ENCODE measurements around the gene ABCD4.

The ABCD4 gene

DNA sequence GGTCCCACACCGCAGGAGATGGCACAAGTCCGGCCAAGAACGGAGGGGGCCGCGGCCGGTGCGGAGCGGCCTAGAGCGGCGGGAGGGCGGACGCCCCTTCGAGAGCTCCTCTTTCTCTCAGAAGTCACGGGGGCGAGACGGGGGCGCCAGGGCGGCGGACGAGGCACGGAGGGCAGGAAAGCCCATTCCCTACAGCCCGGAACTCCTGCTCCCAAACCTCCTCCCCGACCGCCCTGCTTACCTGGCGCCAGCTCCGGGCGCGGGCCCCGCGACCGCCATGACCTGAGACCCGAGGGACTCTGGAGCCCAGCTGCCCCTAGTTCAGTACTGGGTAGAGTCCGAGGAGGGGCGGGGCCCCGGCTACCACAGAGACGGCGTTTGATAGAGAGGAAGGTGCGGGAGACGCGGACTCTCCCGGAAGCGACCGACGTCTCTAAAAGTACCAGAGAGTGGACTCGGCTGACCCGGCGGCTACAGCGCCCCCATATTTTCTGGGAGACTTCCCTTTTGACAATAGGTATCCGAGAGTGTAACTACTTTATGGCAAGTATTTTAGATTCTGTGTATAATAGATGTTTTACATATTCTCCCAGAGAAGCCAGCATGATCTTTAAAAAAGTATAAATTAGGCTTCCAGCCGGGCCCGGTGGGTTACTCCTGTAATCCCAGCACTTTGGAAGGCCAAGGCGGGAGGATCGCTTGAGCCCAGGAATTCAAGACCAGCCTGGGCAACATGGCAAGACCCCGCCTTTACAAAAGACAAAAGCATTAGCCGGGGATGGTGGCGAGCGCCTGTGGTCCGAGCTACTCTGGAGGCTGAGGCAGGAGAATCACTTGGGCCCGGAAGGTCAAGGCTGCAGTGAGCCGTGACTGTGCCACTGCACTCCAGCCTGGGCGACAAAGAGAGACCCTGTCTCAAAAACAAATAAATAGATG lies at the start of gene ABCD4 (continued):
- TF ChIP-seq ZNF677 (tag by site-specific recombination; IDR thresholded peaks at IDR 0.05) (no peak), ZNF837 (tag by site-specific recombination; IDR thresholded peaks at IDR 0.05) (no peak), ZNF530 (tag by site-specific recombination; IDR thresholded peaks at IDR 0.05; ENCODE audit: low read depth) (no peak), ZNF121 (tag by site-specific recombination; IDR thresholded peaks at IDR 0.05) (peak; percentile 99), ZNF433 (tag by site-specific recombination; IDR thresholded peaks at IDR 0.05; ENCODE audit: low read depth) (no peak), ZNF560 (tag by site-specific recombination; IDR thresholded peaks at IDR 0.05; ENCODE audit: borderline replicate concordance) (no peak), ZNF596 (tag by site-specific recombination; IDR thresholded peaks at IDR 0.05) (no peak), ZFHX2 (tag by site-specific recombination; conservative IDR thresholded peaks at IDR 0.05) (peak; percentile 43), ZBTB20 (tag by site-specific recombination; IDR thresholded peaks at IDR 0.05) (peak; percentile 37; the same call in 1 of the 2 replicates), KLF10 (tag by site-specific recombination; IDR thresholded peaks at IDR 0.05) (peak; percentile 40), ZNF248 (tag by site-specific recombination; IDR thresholded peaks at IDR 0.05) (no peak), ZNF549 (tag by site-specific recombination; IDR thresholded peaks at IDR 0.05) (no peak), ZNF701 (tag by site-specific recombination; IDR thresholded peaks at IDR 0.05) (no peak), KLF7 (tag by site-specific recombination; IDR thresholded peaks at IDR 0.05; ENCODE audit: borderline replicate concordance) (0 out of 2 replicates have a peak, but pooled peaks have one; percentile 11), ZNF777 (tag by site-specific recombination; IDR thresholded peaks at IDR 0.05; ENCODE audit: borderline replicate concordance) (peak; percentile 74; the same call in 1 of the 2 replicates), TRIM28 (IDR thresholded peaks at IDR 0.05; ENCODE audit: borderline replicate concordance, low read length) (peak; percentile 34; the same call in 1 of the 2 replicates), ZNF76 (tag by site-specific recombination; IDR thresholded peaks at IDR 0.05; ENCODE audit: borderline replicate concordance, low read depth) (peak; percentile 58; the same call in 1 of the 2 replicates), ZNF843 (tag by site-specific recombination; IDR thresholded peaks at IDR 0.05) (0 out of 2 replicates have a peak, but pooled peaks have one; percentile 27), BCL11A (tag by site-specific recombination; IDR thresholded peaks at IDR 0.05; ENCODE audit: low read depth) (0 out of 2 replicates have a peak, but pooled peaks have one; percentile 35), ZXDB (tag by site-specific recombination; IDR thresholded peaks at IDR 0.05) (peak; percentile 60), ZNF24 (tag by site-specific recombination; IDR thresholded peaks at IDR 0.05) (0 out of 2 replicates have a peak, but pooled peaks have one; percentile 32), HOXC10 (CRISPR knock-in tag; IDR thresholded peaks at IDR 0.05) (no peak), ZBTB7A (tag by site-specific recombination; IDR thresholded peaks at IDR 0.05; ENCODE audit: low read depth) (no peak), GLI2 (tag by site-specific recombination; IDR thresholded peaks at IDR 0.05; ENCODE audit: borderline replicate concordance, low read depth) (no peak)
- TF ChIP-seq, protein P1, sequence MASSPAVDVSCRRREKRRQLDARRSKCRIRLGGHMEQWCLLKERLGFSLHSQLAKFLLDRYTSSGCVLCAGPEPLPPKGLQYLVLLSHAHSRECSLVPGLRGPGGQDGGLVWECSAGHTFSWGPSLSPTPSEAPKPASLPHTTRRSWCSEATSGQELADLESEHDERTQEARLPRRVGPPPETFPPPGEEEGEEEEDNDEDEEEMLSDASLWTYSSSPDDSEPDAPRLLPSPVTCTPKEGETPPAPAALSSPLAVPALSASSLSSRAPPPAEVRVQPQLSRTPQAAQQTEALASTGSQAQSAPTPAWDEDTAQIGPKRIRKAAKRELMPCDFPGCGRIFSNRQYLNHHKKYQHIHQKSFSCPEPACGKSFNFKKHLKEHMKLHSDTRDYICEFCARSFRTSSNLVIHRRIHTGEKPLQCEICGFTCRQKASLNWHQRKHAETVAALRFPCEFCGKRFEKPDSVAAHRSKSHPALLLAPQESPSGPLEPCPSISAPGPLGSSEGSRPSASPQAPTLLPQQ (tag by site-specific recombination; IDR thresholded peaks at IDR 0.05) = 0 out of 2 replicates have a peak, but pooled peaks have one; percentile 48
- TF ChIP-seq, protein P2, sequence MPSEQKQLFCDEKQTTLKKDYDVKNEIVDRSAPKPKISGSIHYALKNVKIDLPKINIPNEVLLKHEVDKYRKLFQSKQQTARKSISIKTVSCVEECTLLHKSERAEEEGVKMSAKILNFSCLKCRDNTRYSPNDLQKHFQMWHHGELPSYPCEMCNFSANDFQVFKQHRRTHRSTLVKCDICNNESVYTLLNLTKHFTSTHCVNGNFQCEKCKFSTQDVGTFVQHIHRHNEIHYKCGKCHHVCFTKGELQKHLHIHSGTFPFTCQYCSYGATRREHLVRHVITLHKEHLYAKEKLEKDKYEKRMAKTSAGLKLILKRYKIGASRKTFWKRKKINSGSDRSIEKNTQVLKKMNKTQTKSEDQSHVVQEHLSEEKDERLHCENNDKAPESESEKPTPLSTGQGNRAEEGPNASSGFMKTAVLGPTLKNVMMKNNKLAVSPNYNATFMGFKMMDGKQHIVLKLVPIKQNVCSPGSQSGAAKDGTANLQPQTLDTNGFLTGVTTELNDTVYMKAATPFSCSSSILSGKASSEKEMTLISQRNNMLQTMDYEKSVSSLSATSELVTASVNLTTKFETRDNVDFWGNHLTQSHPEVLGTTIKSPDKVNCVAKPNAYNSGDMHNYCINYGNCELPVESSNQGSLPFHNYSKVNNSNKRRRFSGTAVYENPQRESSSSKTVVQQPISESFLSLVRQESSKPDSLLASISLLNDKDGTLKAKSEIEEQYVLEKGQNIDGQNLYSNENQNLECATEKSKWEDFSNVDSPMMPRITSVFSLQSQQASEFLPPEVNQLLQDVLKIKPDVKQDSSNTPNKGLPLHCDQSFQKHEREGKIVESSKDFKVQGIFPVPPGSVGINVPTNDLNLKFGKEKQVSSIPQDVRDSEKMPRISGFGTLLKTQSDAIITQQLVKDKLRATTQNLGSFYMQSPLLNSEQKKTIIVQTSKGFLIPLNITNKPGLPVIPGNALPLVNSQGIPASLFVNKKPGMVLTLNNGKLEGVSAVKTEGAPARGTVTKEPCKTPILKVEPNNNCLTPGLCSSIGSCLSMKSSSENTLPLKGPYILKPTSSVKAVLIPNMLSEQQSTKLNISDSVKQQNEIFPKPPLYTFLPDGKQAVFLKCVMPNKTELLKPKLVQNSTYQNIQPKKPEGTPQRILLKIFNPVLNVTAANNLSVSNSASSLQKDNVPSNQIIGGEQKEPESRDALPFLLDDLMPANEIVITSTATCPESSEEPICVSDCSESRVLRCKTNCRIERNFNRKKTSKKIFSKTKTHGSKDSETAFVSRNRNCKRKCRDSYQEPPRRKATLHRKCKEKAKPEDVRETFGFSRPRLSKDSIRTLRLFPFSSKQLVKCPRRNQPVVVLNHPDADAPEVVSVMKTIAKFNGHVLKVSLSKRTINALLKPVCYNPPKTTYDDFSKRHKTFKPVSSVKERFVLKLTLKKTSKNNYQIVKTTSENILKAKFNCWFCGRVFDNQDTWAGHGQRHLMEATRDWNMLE (tag by site-specific recombination; conservative IDR thresholded peaks at IDR 0.05; ENCODE audit: low read depth) = peak; percentile 76
- TF ChIP-seq, protein P3, sequence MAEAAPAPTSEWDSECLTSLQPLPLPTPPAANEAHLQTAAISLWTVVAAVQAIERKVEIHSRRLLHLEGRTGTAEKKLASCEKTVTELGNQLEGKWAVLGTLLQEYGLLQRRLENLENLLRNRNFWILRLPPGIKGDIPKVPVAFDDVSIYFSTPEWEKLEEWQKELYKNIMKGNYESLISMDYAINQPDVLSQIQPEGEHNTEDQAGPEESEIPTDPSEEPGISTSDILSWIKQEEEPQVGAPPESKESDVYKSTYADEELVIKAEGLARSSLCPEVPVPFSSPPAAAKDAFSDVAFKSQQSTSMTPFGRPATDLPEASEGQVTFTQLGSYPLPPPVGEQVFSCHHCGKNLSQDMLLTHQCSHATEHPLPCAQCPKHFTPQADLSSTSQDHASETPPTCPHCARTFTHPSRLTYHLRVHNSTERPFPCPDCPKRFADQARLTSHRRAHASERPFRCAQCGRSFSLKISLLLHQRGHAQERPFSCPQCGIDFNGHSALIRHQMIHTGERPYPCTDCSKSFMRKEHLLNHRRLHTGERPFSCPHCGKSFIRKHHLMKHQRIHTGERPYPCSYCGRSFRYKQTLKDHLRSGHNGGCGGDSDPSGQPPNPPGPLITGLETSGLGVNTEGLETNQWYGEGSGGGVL (tag by site-specific recombination; IDR thresholded peaks at IDR 0.05) = peak; percentile 38; the same call in 1 of the 2 replicates
- TF ChIP-seq, protein P4, sequence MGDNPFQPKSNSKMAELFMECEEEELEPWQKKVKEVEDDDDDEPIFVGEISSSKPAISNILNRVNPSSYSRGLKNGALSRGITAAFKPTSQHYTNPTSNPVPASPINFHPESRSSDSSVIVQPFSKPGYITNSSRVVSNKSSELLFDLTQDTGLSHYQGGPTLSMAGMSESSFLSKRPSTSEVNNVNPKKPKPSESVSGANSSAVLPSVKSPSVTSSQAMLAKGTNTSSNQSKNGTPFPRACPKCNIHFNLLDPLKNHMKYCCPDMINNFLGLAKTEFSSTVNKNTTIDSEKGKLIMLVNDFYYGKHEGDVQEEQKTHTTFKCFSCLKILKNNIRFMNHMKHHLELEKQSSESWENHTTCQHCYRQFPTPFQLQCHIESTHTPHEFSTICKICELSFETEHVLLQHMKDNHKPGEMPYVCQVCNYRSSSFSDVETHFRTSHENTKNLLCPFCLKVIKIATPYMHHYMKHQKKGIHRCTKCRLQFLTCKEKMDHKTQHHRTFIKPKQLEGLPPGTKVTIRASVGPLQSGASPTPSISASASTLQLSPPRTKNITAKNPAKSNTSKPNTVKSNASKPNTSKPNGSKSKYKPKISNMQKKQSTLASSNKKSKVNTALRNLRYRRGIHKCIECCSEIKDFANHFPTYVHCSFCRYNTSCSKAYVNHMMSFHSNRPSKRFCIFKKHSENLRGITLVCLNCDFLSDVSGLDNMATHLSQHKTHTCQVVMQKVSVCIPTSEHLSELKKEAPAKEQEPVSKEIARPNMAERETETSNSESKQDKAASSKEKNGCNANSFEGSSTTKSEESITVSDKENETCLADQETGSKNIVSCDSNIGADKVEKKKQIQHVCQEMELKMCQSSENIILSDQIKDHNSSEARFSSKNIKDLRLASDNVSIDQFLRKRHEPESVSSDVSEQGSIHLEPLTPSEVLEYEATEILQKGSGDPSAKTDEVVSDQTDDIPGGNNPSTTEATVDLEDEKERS (tag by site-specific recombination; IDR thresholded peaks at IDR 0.05) = no peak

Measured in HEK293 (cell line).